ENCODE data around the gene APOBEC4. TPM values are rescaled to one million over a fixed set of nuclear protein-coding genes. Genes with fewer than 3 reads are reported as not detected.

Gene APOBEC4
- total RNA-seq, 1 donor from 2014 or later = 3.0 TPM

DNA sequence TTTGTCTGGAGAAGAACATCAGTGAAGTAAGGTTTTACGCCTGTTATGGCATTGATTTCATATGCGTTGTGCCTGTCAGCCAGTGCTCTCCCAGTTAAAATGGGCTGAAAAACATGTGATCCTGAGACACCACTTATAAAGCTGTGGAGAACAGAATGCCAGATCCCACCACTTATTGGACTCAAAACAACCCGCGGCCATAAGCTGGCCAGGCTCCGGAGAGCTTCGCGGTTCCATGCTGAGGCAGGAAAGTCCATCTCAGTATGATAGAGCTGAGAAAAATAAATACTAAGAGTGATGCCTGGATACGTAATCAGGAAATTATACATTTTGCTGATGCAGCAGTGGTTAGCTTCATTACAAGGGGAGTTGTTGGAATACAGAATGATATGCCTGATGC, 5.1 kb downstream of the APOBEC4 start:
- Histone ChIP-seq H3K27ac (no peak overlapping the region), H3K4me3 (no peak overlapping the region), H3K4me1 (peaks cover 11% of the 10 kb centered on the region), H3K9me3 (no peaks in the 10 kb centered on the region), H3K27me3 (ENCODE audit: low read depth) (no peaks in the 10 kb centered on the region), H3K36me3 (no peaks in the 10 kb centered on the region)
- ATAC-seq (no peak), DNase-seq (no peak)
- TF ChIP-seq, protein P1, sequence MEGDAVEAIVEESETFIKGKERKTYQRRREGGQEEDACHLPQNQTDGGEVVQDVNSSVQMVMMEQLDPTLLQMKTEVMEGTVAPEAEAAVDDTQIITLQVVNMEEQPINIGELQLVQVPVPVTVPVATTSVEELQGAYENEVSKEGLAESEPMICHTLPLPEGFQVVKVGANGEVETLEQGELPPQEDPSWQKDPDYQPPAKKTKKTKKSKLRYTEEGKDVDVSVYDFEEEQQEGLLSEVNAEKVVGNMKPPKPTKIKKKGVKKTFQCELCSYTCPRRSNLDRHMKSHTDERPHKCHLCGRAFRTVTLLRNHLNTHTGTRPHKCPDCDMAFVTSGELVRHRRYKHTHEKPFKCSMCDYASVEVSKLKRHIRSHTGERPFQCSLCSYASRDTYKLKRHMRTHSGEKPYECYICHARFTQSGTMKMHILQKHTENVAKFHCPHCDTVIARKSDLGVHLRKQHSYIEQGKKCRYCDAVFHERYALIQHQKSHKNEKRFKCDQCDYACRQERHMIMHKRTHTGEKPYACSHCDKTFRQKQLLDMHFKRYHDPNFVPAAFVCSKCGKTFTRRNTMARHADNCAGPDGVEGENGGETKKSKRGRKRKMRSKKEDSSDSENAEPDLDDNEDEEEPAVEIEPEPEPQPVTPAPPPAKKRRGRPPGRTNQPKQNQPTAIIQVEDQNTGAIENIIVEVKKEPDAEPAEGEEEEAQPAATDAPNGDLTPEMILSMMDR (IDR thresholded peaks at IDR 0.05) = no peak
- intact Hi-C loops (cut with DNase I) = no loop called here

DNA sequence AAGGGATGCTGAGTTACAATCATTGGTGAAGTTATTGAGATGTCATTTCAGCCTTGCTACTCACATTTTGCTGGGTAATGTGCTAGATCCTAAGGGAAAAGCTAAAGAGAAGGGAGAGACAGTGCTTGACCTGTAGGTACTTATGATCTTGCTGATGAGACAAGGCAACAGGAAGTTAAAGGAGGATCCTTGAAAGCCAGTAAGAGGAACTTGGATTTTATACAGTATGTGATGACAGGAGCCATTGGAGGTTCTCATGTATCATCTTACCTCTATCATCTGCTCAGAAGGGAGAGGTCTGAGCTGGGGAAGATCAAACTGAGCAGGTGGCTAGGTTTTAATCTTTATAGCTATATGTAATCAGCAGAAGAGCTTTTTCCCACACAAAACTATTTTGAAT, 6.3 kb downstream of the APOBEC4 start:
- Histone ChIP-seq H3K9me3 (no peaks in the 10 kb centered on the region), H3K4me3 (no peak overlapping the region), H3K4me1 (no peaks in the 10 kb centered on the region), H3K36me3 (no peaks in the 10 kb centered on the region), H3K27ac (no peak overlapping the region), H3K27me3 (ENCODE audit: low read depth) (no peaks in the 10 kb centered on the region)
- ATAC-seq = no peak
- TF ChIP-seq, protein P1 (IDR thresholded peaks at IDR 0.05) = no peak
- intact Hi-C loops (cut with DNase I) = no loop called here
- no peak for DNase-seq

DNA sequence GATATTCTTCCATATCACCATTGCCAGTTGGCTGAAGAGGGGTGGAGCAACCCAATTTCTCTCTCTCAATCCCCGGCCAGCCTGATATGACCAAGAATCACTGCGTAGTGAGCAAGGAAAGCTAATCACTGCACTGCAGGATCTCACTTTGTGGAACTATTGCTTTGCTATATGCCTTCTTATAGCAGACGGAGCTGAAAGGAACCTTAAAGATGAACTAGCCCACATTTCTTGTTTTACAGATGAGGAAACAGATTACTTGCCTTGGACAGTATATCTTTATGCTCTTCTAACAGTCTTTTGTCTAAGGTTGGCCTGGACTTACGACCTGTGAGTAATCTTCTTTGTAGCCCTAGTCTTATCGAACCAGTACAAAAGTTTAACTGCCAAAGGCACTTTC, 7.6 kb downstream of the APOBEC4 start:
- Histone ChIP-seq H3K27me3 (ENCODE audit: low read depth) (no peaks in the 10 kb centered on the region), H3K9me3 (no peaks in the 10 kb centered on the region), H3K36me3 (no peaks in the 10 kb centered on the region), H3K27ac (no peak overlapping the region), H3K4me3 (no peak overlapping the region), H3K4me1 (no peaks in the 10 kb centered on the region)
- ATAC-seq (no peak), DNase-seq (no peak)
- intact Hi-C loops (cut with DNase I) = no loop called here
- TF ChIP-seq, protein P1 (IDR thresholded peaks at IDR 0.05) = no peak

DNA sequence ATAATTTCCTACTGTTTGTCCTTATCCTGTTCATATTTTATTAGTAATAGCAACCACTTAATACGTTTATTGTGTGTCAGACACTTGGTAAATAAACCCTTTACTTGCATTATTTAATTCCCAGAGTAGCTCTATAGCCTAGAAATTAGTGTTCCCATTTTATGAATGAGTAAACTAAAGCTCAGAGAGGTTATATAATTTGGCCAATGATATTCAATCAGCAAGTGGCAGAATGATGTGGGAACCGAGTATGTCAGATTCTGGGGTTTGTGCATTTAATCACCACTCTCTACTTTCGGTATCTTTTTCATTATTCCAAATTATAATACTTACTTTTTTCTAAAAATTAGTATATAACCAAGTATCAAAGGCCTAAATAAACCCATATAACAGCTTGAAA, 10.9 kb downstream of the APOBEC4 start:
- no peaks in the 10 kb centered on the region for H3K27me3 ChIP-seq (ENCODE audit: low read depth)
- H3K27ac ChIP-seq = no peak overlapping the region
- no peaks in the 10 kb centered on the region for H3K9me3 ChIP-seq
- no peak overlapping the region for H3K4me3 ChIP-seq
- H3K4me1 ChIP-seq = peaks cover 2% of the 10 kb centered on the region
- intact Hi-C loops (cut with DNase I) = no loop called here
- no peak for DNase-seq
- TF ChIP-seq, protein P1 (IDR thresholded peaks at IDR 0.05) = no peak
- no peak for ATAC-seq
- no peaks in the 10 kb centered on the region for H3K36me3 ChIP-seq

DNA sequence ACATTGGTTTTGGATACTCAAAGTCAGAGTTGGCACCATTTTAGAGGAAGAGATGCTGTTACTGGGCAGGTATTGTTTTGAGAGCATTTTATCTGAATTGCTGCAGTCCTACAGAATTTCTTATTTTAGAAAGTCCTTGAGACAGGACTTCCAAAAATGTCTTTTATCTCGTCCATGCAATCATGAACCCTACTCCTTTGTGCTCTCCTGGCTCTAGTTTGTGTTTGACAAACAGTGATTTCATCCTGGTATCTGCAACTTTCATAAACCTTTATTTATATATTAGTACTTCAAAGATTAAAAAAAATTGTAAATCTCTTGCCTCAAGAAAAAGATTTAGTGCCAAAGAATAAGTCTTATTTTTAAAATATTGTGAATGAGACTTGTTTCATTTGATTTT, 12.9 kb downstream of the APOBEC4 start:
- Histone ChIP-seq H3K36me3 (no peaks in the 10 kb centered on the region), H3K4me3 (no peak overlapping the region), H3K9me3 (no peaks in the 10 kb centered on the region), H3K27me3 (ENCODE audit: low read depth) (no peaks in the 10 kb centered on the region), H3K27ac (no peak overlapping the region), H3K4me1 (peaks cover 12% of the 10 kb centered on the region)
- peak in 1 of 2 donors; percentile 23 for ATAC-seq
- TF ChIP-seq, protein P1 (IDR thresholded peaks at IDR 0.05) = no peak
- intact Hi-C loops (cut with DNase I) = no loop called here
- no peak for DNase-seq
